GM12873 (cell line): ENCODE data around the gene CCDC81.

Experiments used
- CTCF ChIP-seq: IDR thresholded peaks from 2 replicates; pipeline ENCODE4 v1.5.1; 2012; ENCODE audit warnings: low read depth, mild to moderate bottlenecking, moderate library complexity, low read length, control low read depth; ENCODE audit not compliant: insufficient read depth; ENCODE audit errors: missing control alignments

Gene CCDC81

GRCh38 chr11:86449993-86450629 is 75.4 kb downstream of the CCDC81 start:
- TF ChIP-seq CTCF, result no peak

- peak; percentile 49 for TF ChIP-seq CTCF
Measured at GRCh38 chr11:86453290-86454030, 78.8 kb downstream of the CCDC81 start.

GRCh38 chr11:86456075-86456939 is 81.6 kb downstream of the CCDC81 start:
- peak; percentile 89 for TF ChIP-seq CTCF

- no peak for TF ChIP-seq CTCF
Measured at GRCh38 chr11:86458294-86459001, 83.8 kb downstream of the CCDC81 start.

GRCh38 chr11:86459002-86459385 is 84.3 kb downstream of the CCDC81 start:
- no peak for TF ChIP-seq CTCF

- TF ChIP-seq CTCF, result no peak
Measured at GRCh38 chr11:86459682-86460460, 85.2 kb downstream of the CCDC81 start.
